ENCODE measurements around the gene PRSS2.

GRCh38 chr7:142773937-142774744, 3.4 kb downstream of the PRSS2 start:
- TF ChIP-seq CTCF (conservative IDR thresholded peaks at IDR 0.05 in 1 of 2, IDR thresholded peaks at IDR 0.05 in 1 of 2; ENCODE audit: extremely low read depth in 1 of 2, insufficient read depth in 1 of 2, low read depth in 1 of 2, low read length in 2 of 2) (no peak), EZH2 (IDR thresholded peaks at IDR 0.05; ENCODE audit: borderline replicate concordance, low read length) (no peak)
